H1 (cell line): ENCODE results near the gene MCCD1.

Experiments
- GABPA ChIP-seq: IDR thresholded peaks from 2 replicates; pipeline ENCODE4 v1.6.1; 2011; ENCODE audit warnings: mild to moderate bottlenecking, low read length, moderate library complexity, borderline replicate concordance; ENCODE audit not compliant: insufficient read depth
- POLR2A ChIP-seq, 2 experiments: IDR thresholded peaks; 1 replicate in 1 of 2; 2 replicates in 1 of 2; pipeline ENCODE4 v1.6.1; 2011; ENCODE audit warnings: low read depth in 2 of 2, low read length in 2 of 2, mild to moderate bottlenecking in 2 of 2; ENCODE audit errors: control extremely low read depth in 1 of 2
- TAF1 ChIP-seq: IDR thresholded peaks from 2 replicates; pipeline ENCODE4 v1.6.1; 2011; ENCODE audit warnings: mild to moderate bottlenecking, low read depth, low read length

- no peak for TF ChIP-seq POLR2A (IDR thresholded peaks at IDR 0.05; ENCODE audit: control extremely low read depth in 1 of 2, low read depth in 2 of 2, low read length in 2 of 2)
- no peak for TF ChIP-seq GABPA
- no peak for TF ChIP-seq TAF1
Measured at GRCh38 chr6:31579119-31579505, 50.4 kb downstream of the MCCD1 start.
